IMR-90 (cell line): ENCODE measurements around the gene PHOSPHO2. TPM values are rescaled to one million over a fixed set of nuclear protein-coding genes. Genes with fewer than 3 reads are reported as not detected.
"Not testable (repeated sequence)": the region's sequence is repeated elsewhere in the genome, so short reads cannot be mapped to it uniquely, and the experiment has no call there.

ENCODE experiments used
- ATAC-seq: fragments of 200-7000 bp; cut with Tn5 transposase; 2 replicates; pipeline ENCODE4 v1.9.1; 2020; ENCODE audit warnings: low read depth, mild to moderate bottlenecking, moderate library complexity
- BruUV-seq: library from RNA; stranded (reverse); fragments of 400-500 nt; replicated peaks from 2 replicates; lab custom pipeline; 2021; lab: Mats Ljungman, UMichigan
- CTCF ChIA-PET: fragments of 300-600 bp; formaldehyde crosslinking; extraction: SDS; loops from one replicate; lab custom pipeline; 2021; ENCODE audit warnings: antibody characterized with exemption; lab: Yijun Ruan, JAX
- POLR2A ChIA-PET: fragments of 300-600 bp; sonication (Branson Sonifier 250); formaldehyde crosslinking; loops from one replicate; lab custom pipeline; 2022; ENCODE audit warnings: antibody characterized with exemption; ENCODE audit not compliant: unreplicated experiment; lab: Charles Lee
- DNase-seq: peaks from one replicate; pipeline ENCODE4 v3.0.0; 2013
- H2AFZ ChIP-seq: replicated peaks from 2 replicates; pipeline ENCODE3; 2013; ENCODE audit warnings: low read length, mild to moderate bottlenecking; ENCODE audit not compliant: poor library complexity
- H2AK5ac ChIP-seq: 2 replicates; pipeline ENCODE4 v1.6.1; 2013; ENCODE audit warnings: low read depth, low read length, inconsistent platforms
- H2AK9ac ChIP-seq: replicated peaks from 2 replicates; pipeline ENCODE3; 2013; ENCODE audit warnings: mild to moderate bottlenecking, low read depth, low read length, moderate library complexity; ENCODE audit not compliant: poor library complexity
- H2BK120ac ChIP-seq: 2 replicates; pipeline ENCODE4 v1.6.1; 2013; ENCODE audit warnings: low read depth, low read length, inconsistent platforms
- H2BK15ac ChIP-seq: 3 replicates; pipeline ENCODE4 v1.6.1; 2013; ENCODE audit warnings: low read depth, low read length, inconsistent platforms
- H2BK20ac ChIP-seq: 2 replicates; pipeline ENCODE4 v1.6.1; 2013; ENCODE audit warnings: low read depth, mild to moderate bottlenecking, inconsistent platforms, low read length, moderate library complexity
- H2BK5ac ChIP-seq: 2 replicates; pipeline ENCODE4 v1.6.1; 2013; ENCODE audit warnings: mild to moderate bottlenecking, low read depth, low read length, inconsistent platforms; ENCODE audit not compliant: poor library complexity, severe bottlenecking
- H3K14ac ChIP-seq: replicated peaks from 2 replicates; pipeline ENCODE4 v1.6.1; 2013; ENCODE audit warnings: low read depth, low read length, inconsistent platforms
- H3K18ac ChIP-seq: 2 replicates; pipeline ENCODE4 v1.6.1; 2013; ENCODE audit warnings: low read depth, low read length, control low read depth
- H3K23ac ChIP-seq: 2 replicates; pipeline ENCODE4 v1.6.1; 2013; ENCODE audit warnings: low read depth, low read length, inconsistent platforms
- H3K27ac ChIP-seq: 2 replicates; pipeline ENCODE4 v1.5.1; 2013; ENCODE audit warnings: mild to moderate bottlenecking, control low read depth, low read length; ENCODE audit not compliant: insufficient read depth
- H3K27me3 ChIP-seq: 2 replicates; pipeline ENCODE4 v1.6.1; 2013; ENCODE audit warnings: low read length; ENCODE audit not compliant: control insufficient read depth, insufficient read depth
- H3K36me3 ChIP-seq: 2 replicates; pipeline ENCODE4 v1.6.1; 2013; ENCODE audit warnings: low read length, mixed read lengths; ENCODE audit not compliant: control insufficient read depth, insufficient read depth
- H3K4ac ChIP-seq: 2 replicates; pipeline ENCODE4 v1.6.1; 2013; ENCODE audit warnings: low read depth, low read length, inconsistent platforms
- H3K4me1 ChIP-seq: 2 replicates; pipeline ENCODE4 v1.6.1; 2013; ENCODE audit warnings: low read length, mixed read lengths; ENCODE audit not compliant: control insufficient read depth, insufficient read depth
- H3K4me2 ChIP-seq: 2 replicates; pipeline ENCODE4 v1.6.1; 2013; ENCODE audit warnings: low read depth, mild to moderate bottlenecking, control low read depth, low read length, moderate library complexity
- H3K4me3 ChIP-seq: 2 replicates; pipeline ENCODE4 v1.5.1; 2013; ENCODE audit warnings: low read depth, mild to moderate bottlenecking, control low read depth, low read length, moderate library complexity; ENCODE audit not compliant: insufficient read depth
- H3K56ac ChIP-seq: 2 replicates; pipeline ENCODE4 v1.6.1; 2013; ENCODE audit warnings: low read length, inconsistent platforms; ENCODE audit not compliant: insufficient read depth; ENCODE audit errors: extremely low read depth
- H3K79me1 ChIP-seq, 2 experiments: 2 replicates each; pipeline ENCODE4 v1.6.1; 2013; ENCODE audit warnings: low read length in 2 of 2, inconsistent platforms in 1 of 2, low read depth in 1 of 2
- H3K9ac ChIP-seq: 2 replicates; pipeline ENCODE4 v1.6.1; 2013; ENCODE audit warnings: low read depth, low read length, control low read depth
- H3K9me1 ChIP-seq: 2 replicates; pipeline ENCODE4 v1.6.1; 2013; ENCODE audit warnings: low read length, inconsistent platforms; ENCODE audit not compliant: insufficient read depth
- H3K9me3 ChIP-seq: 2 replicates; pipeline ENCODE4 v1.6.1; 2013; ENCODE audit warnings: low read length; ENCODE audit not compliant: control insufficient read depth, insufficient read depth
- H4K20me1 ChIP-seq: 2 replicates; pipeline ENCODE4 v1.6.1; 2013; ENCODE audit warnings: low read length, inconsistent platforms; ENCODE audit not compliant: insufficient read depth
- H4K5ac ChIP-seq: 2 replicates; pipeline ENCODE4 v1.6.1; 2013; ENCODE audit warnings: mild to moderate bottlenecking, low read depth, low read length, control low read depth
- H4K8ac ChIP-seq, 2 experiments: 2 replicates each; pipeline ENCODE4 v1.6.1; 2013; ENCODE audit warnings: low read depth in 2 of 2, low read length in 2 of 2, control low read depth in 1 of 2, inconsistent platforms in 1 of 2
- H4K91ac ChIP-seq: 2 replicates; pipeline ENCODE4 v1.6.1; 2013; ENCODE audit warnings: low read depth, low read length, inconsistent platforms; ENCODE audit not compliant: insufficient read depth
- WGBS, 2 experiments: methylation state at CpG; one replicate each; pipeline versions ENCODE4 v1.1.5 to v1.1.7; 2013; ENCODE audit warnings: missing lambda C conversion rate in 2 of 2; ENCODE audit not compliant: insufficient read length in 1 of 2; ENCODE audit errors: extremely low coverage in 2 of 2; 5-methylcytosine and 5-hydroxymethylcytosine counted together
- dilution Hi-C: fragments of 300-500 bp; cut with HindIII; formaldehyde crosslinking; loops from one replicate; pipeline ENCODE4 v1.14.3; 2018; ENCODE audit warnings: low sequenced_read_pairs; ENCODE audit not compliant: unreplicated experiment
- in situ Hi-C: fragments of 300-500 bp; cut with MboI; formaldehyde crosslinking; loops from 3 replicates; pipeline ENCODE4 v1.14.3; 2019; ENCODE audit warnings: low sequenced_read_pairs, inconsistent platforms, mixed read lengths
- intact Hi-C: fragments of 100-400 bp; cut with micrococcal nuclease; formaldehyde crosslinking; loops from 2 replicates; pipeline ENCODE4 v1.10.0; 2022
- polyA plus RNA-seq, 3 experiments: library from polyadenylated mRNA; depleted of rRNA; stranded (reverse); fragments of >200 nt; gene quantifications; 2 replicates each; pipeline ENCODE4 v1.2.3, GENCODE V29; 2012; ENCODE audit warnings: low replicate concordance in 1 of 3
- total RNA-seq: library from RNA; depleted of rRNA; stranded (reverse); fragments of >200 nt; gene quantifications from 2 replicates; pipeline ENCODE4 v1.2.3, GENCODE V29; 2012

The PHOSPHO2 gene
- total and polyA plus RNA-seq, 2 of the 4 experiments (the other 2 are of a cell fraction), result 0.48 to 0.54 TPM

GRCh38 chr2:169686825-169687224, 7.4 kb upstream of the PHOSPHO2 start:
- H3K36me3 ChIP-seq, H3K23ac ChIP-seq, H3K4me1 ChIP-seq, H3K9me1 ChIP-seq, H3K27me3 ChIP-seq, dilution Hi-C loops, H3K9ac ChIP-seq, H3K4ac ChIP-seq, H3K14ac ChIP-seq, H2BK15ac ChIP-seq, H2AK5ac ChIP-seq, H3K9me3 ChIP-seq, H3K56ac ChIP-seq, H4K20me1 ChIP-seq, intact Hi-C loops, BruUV-seq, ATAC-seq, H3K4me3 ChIP-seq, CTCF ChIA-PET, in situ Hi-C loops, H4K91ac ChIP-seq, H4K5ac ChIP-seq, DNase-seq, H4K8ac ChIP-seq, H3K4me2 ChIP-seq, H3K18ac ChIP-seq, H2BK120ac ChIP-seq, H3K79me1 ChIP-seq, H3K27ac ChIP-seq, H2AK9ac ChIP-seq, H2BK5ac ChIP-seq, H2AFZ ChIP-seq, POLR2A ChIA-PET, H2BK20ac ChIP-seq: not testable (repeated sequence)
- no CpG with 5 or more reads among the region's 4 CpGs for WGBS, 2 experiments

DNA sequence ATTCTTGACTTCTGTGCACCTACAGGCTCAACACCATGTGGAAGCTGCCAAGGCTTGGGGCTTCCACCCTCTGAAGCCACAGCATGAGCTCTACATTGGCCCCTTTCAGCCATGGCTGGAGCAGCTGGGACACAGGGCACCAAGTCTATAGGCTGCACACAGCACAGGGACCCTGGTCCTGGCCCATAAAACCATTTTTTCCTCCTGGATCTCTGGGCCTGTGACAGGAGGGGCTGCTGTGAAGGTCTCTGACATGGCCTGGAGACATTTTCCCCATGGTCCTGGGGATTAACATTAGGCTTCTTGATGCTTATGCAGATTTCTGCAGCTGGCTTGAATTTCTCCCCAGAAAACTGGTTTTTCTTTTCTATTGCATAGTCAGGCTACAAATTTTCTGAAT, 6.3 kb upstream of the PHOSPHO2 start:
- H4K5ac ChIP-seq, DNase-seq, BruUV-seq, intact Hi-C loops, H2AFZ ChIP-seq, H2BK5ac ChIP-seq, H3K9me1 ChIP-seq, H4K20me1 ChIP-seq, H3K4me2 ChIP-seq, H3K9ac ChIP-seq, H3K36me3 ChIP-seq, H4K91ac ChIP-seq, H3K4ac ChIP-seq, H2AK9ac ChIP-seq, H3K23ac ChIP-seq, H3K4me1 ChIP-seq, H2BK120ac ChIP-seq, H2BK15ac ChIP-seq, CTCF ChIA-PET, dilution Hi-C loops, H3K56ac ChIP-seq, H4K8ac ChIP-seq, H3K27ac ChIP-seq, H2AK5ac ChIP-seq, H3K18ac ChIP-seq, H3K79me1 ChIP-seq, H3K4me3 ChIP-seq, H3K27me3 ChIP-seq, in situ Hi-C loops, H2BK20ac ChIP-seq, H3K14ac ChIP-seq, ATAC-seq, H3K9me3 ChIP-seq, POLR2A ChIA-PET: not testable (repeated sequence)
